Right atrium auricular region (tissue), 2 donors: ENCODE data around the gene COL4A2. TPM values are rescaled to one million over a fixed set of nuclear protein-coding genes. Genes with fewer than 3 reads are reported as not detected.
"Not testable (repeated sequence)": the region's sequence is repeated elsewhere in the genome, so short reads cannot be mapped to it uniquely, and the experiment has no call there.

ENCODE experiments used
- DNase-seq: peaks from one replicate; pipeline ENCODE4 v3.0.0-alpha.2; 2019; ENCODE audit warnings: low spot score
- H3K27ac ChIP-seq, 2 donors: fragments of 200-600 bp; sonication (generic); 1 replicate in 1 of 2; 2 replicates in 1 of 2; pipeline ENCODE4 v1.5.1; 2016 to 2019
- H3K27me3 ChIP-seq, 2 donors: fragments of 200-600 bp; sonication (generic); one replicate each; pipeline versions ENCODE4 v1.5.1 to v1.6.0; 2017 to 2019
- H3K36me3 ChIP-seq: fragments of 200-600 bp; sonication (generic); one replicate; pipeline ENCODE4 v1.5.1; 2016
- H3K4me1 ChIP-seq, 2 donors: fragments of 200-600 bp; sonication (generic); one replicate each; pipeline versions ENCODE4 v1.5.1 to v1.6.0; 2017 to 2019
- H3K4me3 ChIP-seq, 2 donors: fragments of 200-600 bp; sonication (generic); 1 replicate in 1 of 2; 2 replicates in 1 of 2; pipeline ENCODE4 v1.5.1; 2017 to 2019; ENCODE audit warnings: mild to moderate bottlenecking in 1 of 2, moderate library complexity in 1 of 2
- H3K9me3 ChIP-seq, 2 donors: fragments of 200-600 bp; sonication (generic); one replicate each; pipeline ENCODE4 v1.5.1; 2019
- total RNA-seq, 2 donors: library from RNA; depleted of rRNA; stranded (reverse); fragments of >200 nt; gene quantifications; one replicate each; pipeline ENCODE4 v1.1.0, GENCODE V29; 2016
- TF ChIP-seq, protein P1 (sequence below), 2 donors: fragments of 200-600 bp; sonication (generic); IDR thresholded peaks; one replicate each; pipeline ENCODE4 v1.5.1; 2019; ENCODE audit warnings: antibody characterized with exemption in 2 of 2

The COL4A2 gene
- total RNA-seq, 2 donors from 2014 or later: 141 to 153 TPM

DNA sequence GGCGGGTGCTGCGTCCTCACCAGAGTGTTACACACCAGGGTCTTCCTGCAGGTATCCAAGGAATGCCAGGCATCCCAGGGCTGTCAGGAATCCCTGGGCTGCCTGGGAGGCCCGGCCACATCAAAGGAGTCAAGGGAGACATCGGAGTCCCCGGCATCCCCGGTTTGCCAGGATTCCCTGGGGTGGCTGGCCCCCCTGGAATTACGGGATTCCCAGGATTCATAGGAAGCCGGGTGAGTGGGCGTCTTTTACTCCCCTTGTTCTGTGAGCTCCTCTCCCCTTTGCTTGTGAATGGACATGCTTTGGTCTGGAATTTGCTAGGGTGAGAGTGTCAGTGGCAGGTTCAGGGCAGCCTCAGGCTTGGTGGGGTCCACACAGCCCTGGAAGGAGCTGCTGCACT, 178.5 kb downstream of the COL4A2 start:
- H3K27ac ChIP-seq: no peak overlapping the region
- H3K27me3 ChIP-seq: no peaks in the 10 kb centered on the region
- peaks cover 80% of the 10 kb centered on the region for H3K36me3 ChIP-seq
- no peak for DNase-seq
- no peaks in the 10 kb centered on the region for H3K4me1 ChIP-seq
- H3K9me3 ChIP-seq: no peaks in the 10 kb centered on the region
- TF ChIP-seq, protein P1, sequence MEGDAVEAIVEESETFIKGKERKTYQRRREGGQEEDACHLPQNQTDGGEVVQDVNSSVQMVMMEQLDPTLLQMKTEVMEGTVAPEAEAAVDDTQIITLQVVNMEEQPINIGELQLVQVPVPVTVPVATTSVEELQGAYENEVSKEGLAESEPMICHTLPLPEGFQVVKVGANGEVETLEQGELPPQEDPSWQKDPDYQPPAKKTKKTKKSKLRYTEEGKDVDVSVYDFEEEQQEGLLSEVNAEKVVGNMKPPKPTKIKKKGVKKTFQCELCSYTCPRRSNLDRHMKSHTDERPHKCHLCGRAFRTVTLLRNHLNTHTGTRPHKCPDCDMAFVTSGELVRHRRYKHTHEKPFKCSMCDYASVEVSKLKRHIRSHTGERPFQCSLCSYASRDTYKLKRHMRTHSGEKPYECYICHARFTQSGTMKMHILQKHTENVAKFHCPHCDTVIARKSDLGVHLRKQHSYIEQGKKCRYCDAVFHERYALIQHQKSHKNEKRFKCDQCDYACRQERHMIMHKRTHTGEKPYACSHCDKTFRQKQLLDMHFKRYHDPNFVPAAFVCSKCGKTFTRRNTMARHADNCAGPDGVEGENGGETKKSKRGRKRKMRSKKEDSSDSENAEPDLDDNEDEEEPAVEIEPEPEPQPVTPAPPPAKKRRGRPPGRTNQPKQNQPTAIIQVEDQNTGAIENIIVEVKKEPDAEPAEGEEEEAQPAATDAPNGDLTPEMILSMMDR (IDR thresholded peaks at IDR 0.05): no peak
- H3K4me3 ChIP-seq: no peak overlapping the region

DNA sequence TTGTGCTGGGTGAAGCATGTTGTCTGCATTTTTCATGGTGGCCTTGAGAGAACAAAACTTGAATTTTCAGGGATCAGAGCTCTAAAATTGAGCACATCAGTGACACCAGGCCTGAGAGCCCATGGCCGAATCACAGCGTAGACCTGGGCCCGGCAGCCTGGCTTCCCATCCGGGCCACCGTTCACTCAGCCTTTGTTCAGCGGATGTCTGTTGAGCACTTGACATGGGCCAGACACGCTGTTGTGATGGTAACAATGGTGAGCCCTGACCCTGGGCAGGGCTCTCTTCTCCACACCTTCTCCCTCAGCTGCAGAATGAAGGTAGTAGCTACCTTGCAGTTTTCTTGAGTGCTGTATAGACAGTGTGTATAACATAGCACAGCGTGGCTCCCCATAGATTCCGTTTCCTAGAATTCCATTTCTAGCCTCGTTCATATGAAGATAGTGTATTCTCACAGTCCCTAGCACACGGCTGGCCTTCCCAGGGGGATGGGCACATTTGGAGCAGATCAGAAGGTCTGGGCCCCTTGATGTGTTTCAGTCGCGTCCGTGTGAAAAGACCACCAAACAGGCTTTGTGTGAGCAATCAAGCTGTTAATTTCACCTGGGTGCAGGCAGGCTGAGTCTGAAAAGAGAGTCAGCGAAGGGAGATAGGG, 179.1 kb downstream of the COL4A2 start:
- Histone ChIP-seq H3K27ac (no peak overlapping the region), H3K4me3 (no peak overlapping the region), H3K36me3 (peaks cover 84% of the 10 kb centered on the region), H3K27me3 (no peaks in the 10 kb centered on the region), H3K4me1 (no peaks in the 10 kb centered on the region), H3K9me3 (no peaks in the 10 kb centered on the region)
- TF ChIP-seq, protein P1 (IDR thresholded peaks at IDR 0.05): no peak
- no peak for DNase-seq

- not testable (repeated sequence) for H3K27ac ChIP-seq, H3K27me3 ChIP-seq, H3K9me3 ChIP-seq, H3K4me3 ChIP-seq, DNase-seq, H3K4me1 ChIP-seq
- H3K36me3 ChIP-seq: peaks cover 90% of the 10 kb centered on the region
These were observed 179.8 kb downstream of the COL4A2 start for GRCh38 chr13:110486880-110487279.

DNA sequence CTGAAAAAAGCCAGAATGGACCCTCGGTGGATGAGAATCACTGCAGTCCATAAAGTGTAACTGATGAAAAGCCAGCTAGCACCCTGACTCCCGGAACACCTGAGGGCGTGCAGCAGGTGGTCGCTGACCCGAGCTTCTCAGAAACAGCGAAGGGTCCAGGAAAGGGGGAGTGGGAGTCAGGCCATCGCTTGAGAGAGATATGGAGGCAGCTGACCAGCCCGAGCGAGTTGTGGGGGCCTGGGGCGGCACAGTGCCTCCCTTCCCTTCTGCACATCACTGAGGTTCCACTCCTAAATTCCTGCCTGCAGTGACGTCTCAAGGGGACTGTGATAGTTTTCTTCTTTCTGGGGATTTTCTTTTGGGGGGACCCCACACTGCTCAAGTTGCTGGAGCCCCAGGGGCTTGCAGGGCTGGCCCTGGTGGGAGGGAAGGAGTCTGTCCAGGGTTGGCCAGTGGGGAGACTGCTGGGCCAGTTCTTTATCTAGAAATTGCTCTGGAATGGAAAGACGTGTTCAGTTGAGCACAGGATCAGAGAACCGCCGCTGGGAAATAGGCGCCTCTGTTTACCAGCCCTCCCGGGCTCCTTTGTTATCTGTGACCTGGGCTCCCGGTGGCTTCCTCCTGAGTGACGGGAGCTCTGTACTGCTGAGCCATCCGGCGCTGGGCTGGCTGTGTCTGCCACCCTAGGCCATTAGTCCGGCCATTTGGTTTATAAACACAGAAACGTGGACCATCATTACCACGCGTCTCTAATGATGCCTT, 183.1 kb downstream of the COL4A2 start:
- TF ChIP-seq, protein P1 (IDR thresholded peaks at IDR 0.05): no peak
- Histone ChIP-seq H3K27ac (no peak overlapping the region), H3K9me3 (no peaks in the 10 kb centered on the region), H3K4me3 (no peak overlapping the region), H3K36me3 (peaks cover 91% of the 10 kb centered on the region), H3K4me1 (no peaks in the 10 kb centered on the region), H3K27me3 (no peaks in the 10 kb centered on the region)
- DNase-seq: no peak

DNA sequence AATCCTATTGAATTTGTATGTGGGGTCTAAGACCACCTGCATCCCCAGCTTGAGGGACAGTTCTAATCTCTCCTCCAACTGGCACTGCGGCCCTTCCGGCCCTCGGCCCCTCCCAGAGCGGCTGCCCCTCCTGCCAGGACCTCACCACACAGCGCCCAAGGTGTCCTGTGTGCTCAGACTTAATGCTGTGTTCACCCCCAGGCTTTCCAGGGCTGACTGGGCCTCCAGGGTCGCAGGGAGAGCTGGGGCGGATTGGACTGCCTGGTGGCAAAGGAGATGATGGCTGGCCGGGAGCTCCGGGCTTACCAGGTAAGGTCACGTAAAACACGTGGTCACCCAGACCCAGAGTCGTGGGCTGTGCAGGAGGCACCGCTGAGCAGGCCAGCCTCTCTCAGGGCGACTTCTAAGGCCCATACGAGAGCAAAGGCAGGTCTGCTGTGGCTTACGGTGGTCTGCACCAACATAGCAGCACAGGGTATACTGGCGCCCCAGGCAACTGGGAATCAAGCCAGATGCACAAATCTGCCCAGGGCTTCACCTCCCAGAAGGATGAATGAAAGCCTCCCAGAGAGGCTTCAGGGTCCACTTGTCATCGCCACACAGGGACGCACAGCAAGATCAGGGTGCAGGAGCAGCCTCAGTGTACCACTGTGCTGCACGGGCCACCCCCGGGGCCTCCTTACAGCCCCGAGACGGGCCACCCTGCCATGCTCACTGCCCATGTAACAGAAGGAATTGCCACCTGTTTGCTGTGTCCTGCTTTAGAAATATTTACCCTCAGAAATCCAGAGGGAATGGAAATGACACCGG, 185.0 kb downstream of the COL4A2 start:
- DNase-seq: no peak
- no peaks in the 10 kb centered on the region for H3K4me1 ChIP-seq
- peaks cover 93% of the 10 kb centered on the region for H3K36me3 ChIP-seq
- no peak overlapping the region for H3K4me3 ChIP-seq
- no peaks in the 10 kb centered on the region for H3K27me3 ChIP-seq
- no peaks in the 10 kb centered on the region for H3K9me3 ChIP-seq
- no peak overlapping the region for H3K27ac ChIP-seq
- TF ChIP-seq, protein P1 (IDR thresholded peaks at IDR 0.05): no peak
